Islet precursor cell (in vitro differentiated cells): ENCODE results near the gene KIAA1549.

Experiments used
- DNase-seq: peaks from one replicate; pipeline ENCODE4 v3.0.0-alpha.2; 2018

The KIAA1549 gene

DNA sequence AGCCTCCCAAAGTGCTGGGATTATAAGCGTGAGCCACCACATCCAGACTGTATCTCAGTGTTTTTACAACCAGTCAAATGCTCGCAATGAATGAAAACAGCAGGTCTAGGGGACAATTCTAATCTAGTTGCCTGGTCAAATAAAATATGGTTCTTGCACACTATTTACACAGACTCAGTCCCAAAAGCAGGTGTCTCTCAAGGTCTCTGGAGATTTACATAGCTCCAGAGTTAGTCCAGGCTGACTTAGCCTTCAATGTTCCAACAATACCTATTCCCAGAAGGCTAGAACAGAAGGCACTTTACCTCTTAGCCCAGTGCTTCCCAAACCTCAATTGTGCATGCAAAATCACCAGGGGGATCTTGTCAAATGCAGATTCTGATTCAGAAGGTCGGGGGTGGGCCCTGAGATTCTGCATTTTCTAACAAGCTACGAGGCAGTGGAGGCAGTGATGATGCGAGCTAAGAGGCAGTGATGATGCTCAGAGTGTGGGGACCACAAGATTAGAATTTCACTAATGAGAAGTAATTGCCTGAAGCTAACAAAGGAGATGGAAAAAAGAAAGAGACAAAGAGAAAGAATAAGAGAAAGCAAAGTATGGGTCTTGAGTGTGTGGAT, 6.4 kb downstream of the KIAA1549 start:
- DNase-seq: no peak

DNA sequence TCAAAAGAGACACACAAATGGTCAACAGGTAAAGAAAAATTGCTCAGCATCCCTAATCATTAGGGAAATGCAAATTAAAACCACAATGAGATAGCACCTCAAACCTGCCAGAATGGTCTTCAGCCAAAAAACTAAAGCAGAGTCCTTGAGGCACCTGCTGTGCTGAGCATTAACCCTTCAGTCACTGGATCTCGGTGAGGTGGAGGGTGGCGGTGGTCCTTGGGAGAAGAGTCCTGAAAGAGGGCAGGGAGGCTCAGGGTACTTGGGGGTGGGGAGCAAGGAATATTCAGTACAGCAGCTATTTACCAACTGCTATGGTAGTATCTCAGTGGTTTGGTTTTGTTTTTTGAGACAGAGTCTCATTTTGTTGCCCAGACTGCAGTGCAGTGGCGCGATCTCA, 7.1 kb downstream of the KIAA1549 start:
- no peak for DNase-seq

DNA sequence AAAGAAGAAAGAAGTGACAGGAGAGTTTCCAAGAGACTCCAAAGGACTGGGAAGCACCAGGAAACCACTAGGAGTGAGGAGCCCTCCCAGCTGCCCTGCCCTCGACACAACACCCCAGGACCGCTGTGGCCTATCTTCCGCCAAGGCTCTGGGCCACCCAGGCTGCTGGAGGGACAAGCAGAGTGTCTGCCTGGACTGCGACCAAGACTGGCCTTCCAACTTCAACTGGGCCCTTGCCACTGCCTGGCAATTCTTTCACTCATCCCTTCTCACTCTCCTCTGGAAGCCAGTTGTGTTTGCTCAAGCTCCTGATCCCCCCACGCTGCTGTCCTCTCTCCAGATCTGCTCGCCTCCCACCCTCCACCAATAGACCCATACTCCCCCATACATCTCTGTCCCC, 10.2 kb downstream of the KIAA1549 start:
- DNase-seq: no peak

DNA sequence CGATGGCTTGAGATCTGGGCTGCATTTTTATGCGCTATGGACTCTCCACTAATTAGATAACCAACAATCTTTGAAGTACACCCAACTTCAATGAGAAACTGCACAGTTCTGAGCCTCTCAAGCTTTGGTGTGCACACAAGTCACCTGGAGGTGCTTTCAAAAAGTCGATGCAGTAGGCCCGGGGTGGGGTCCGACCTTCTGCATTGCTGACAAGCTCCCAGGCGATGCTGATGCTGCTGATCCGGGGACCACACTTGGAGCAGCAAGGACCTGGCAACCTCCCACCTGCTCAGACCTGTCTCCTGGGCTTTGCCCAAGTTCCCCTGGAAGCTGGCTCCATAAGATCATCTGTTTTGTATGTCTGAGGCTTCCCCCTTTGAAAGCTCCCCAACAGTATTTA, 10.7 kb downstream of the KIAA1549 start:
- DNase-seq: no peak

DNA sequence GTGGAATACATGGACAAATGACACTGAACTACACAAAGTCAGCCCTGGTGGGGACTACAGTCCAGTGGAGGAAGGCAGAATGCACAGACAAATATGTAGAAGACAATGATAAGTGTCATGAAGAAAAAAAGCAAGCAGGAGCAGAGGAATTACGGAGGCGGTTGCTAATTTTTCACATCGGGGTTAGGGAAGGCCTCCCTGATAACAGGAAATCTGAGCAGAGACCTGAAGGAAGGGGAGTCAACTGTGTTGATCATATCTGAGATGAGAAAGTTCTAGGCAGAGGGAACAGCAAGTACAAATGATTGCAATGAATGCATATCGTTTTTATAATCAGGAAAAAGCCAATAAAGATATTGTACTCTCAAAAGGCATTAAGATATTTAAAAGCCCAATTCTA, 14.0 kb downstream of the KIAA1549 start:
- DNase-seq: no peak

DNA sequence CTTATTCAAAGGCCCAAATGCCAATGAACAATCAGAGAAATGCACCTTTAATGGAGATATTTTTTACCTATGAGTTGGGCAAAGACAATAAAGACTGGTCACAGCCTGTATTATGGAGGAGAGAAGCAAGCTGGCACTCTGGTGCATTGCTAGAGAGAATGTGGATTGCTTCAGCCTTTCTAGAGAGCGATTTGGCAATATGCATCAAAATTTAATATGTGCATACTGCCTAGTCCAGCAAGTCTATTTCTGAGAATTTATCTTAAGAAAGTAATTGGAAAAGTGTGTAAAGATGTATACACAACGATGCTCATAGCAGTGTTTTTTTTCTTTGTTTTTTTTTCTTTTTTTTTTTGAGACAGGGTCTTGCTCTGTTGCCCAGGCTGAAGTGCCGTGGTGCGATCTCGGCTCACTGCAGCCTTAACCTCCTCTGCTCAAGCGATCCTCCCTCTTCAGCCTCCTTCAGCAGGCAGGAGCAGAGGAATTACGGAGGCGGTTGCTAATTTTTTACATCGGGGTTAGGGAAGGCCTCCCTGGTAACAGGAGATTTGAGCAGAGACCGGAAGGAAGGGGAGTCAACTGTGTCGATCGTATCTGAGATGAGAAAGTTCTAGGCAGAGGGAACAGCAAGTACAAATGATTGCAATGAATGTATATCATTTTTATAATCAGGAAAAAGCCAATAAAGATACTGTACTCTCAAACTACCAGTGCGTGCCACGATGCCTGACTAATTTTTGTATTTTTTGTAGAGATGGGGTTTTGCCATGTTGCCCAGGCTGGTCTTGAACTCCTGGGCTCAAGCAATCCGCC, 16.4 kb downstream of the KIAA1549 start:
- DNase-seq: peak; percentile 4

DNA sequence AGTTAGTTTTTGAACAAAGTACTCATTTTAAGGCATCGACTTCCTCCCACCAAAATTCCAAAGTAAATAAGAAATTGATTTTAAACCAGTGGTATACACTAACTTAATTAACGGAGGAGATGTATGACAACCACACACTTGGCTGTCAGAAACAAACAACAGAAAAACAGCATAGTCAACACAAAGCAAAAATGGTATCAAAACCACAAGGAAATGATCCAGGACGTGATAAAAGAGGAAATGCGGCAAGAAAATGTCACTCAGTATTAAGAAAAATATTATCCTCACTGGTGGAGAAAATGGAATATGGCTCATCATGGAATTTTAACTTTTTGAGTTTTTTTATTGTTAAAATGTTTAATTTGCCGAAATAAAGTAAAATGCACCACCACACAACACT, 17.5 kb downstream of the KIAA1549 start:
- DNase-seq: no peak

DNA sequence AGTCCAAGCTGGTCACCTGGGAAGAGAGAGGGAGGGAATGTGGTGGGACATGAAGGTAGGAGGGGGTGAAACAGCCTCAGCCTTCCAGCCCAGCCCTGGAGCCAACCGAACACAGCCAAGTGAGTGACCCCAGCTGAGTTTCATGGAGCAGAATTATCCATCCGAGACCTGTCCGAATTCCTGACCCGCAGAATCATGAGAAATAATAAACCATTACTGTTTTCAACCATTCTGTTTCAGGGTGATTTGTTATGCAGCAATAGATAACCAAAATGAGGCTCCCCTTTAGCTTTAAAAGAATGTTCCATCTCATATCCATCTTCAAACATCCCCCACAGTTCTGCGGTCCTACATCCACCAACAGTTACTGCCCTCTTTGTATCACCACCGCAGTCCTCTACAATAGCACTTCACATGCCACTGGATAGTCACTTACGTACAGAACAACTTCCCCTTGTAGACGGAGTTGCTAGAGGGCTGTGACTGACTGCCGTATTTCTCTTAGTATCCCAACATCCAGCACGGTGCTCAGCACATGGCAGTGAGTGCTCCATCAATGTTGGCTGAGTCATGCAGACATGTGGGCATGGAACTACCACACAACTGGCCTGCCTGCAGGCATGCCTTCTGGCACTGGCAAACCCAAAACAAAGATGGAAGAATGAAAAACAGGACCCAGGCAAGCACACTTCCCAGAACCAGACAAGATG, 18.5 kb downstream of the KIAA1549 start:
- no peak for DNase-seq

DNA sequence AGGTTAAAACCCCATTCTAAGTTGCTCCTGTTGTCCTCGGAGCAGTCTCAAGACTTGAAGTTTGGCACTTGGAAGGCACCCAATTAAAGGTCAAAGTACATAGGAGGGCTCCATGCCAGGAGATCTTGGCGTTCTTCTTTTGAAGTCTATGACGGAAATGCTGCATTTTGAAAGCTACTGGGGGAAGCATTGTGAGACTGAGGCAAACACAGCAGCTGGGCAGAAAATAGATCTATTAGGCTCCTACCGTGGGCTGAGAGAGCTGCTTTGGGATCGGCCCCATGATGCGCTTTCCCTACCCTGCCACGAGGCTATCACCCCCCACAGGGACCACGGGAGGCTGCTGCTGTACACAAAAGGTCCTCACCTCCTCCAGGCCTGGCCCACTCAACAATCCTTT, 20.0 kb downstream of the KIAA1549 start:
- DNase-seq: no peak

DNA sequence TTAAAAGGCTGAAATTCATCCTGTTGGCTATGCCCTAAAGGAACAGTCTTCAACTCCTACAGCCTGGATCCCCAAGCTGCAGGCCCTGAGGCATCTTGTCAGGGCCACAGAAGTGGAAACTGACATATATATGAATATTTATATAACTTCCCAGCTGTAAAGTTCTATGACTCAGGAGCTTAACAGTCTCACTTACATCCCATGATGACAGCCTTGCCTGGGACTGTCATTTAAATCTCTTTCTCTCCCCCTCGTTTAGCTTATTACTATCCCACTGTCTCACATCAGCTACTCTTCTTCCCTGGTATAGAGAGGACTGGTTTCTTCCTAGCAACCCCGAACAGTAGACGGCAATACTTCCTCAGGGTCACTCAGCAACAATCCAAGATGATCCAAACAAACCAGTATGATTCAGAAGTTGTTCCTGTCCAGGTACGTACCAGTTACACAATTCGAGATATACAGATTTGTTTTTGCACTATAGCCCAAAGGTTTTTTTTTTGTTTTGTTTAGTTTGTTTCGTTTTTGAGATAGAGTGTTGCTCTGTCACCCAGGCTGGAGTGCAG, 22.7 kb downstream of the KIAA1549 start:
- no peak for DNase-seq

DNA sequence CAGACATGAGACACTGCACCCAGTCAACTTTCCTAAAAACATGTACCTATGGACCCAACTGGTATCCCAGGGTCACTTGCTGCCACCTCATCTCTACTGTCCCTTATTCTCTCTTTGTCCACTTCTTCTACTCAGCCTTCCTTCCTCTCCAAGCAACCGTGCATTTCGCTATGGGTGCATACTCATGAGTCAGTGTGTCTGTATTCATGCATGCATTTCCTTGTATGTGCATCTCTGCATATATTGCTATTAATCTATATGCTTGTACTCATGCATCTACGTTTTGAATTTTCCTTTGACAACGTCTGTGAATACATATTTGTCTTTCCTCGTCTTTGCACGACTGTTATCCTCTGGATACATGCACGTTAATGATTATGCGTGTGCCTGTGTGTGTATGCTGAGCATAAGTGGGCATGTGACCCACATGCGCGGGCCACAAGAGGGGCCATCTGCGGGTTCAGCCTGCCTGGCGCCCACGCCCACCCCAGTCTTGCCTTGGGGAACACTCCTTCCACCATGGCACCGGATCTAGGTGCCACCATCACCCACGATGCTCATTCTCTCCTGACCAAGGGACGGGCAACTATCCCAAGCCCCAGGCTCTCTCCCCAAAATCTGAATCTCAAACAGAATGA, 23.3 kb downstream of the KIAA1549 start:
- no peak for DNase-seq

DNA sequence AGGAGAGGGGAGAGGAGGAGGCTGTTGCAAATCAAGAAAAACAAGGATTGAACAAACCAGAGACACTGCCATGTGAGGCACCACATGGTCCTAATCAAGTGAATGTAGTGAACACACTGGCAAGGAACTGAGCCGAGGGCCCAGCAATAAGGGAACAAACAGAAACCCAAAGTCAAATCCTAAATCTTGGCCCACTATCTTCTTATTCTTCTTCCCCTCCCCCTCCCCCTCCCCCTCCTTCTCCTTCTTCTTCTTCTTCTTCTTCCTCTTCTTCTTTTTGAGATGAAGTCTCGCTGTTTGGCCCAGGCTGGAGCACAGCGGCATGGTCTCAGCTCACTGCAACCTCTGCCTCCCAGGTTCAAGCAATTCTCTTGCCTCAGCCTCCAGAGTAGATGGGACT, 24.0 kb downstream of the KIAA1549 start:
- no peak for DNase-seq

DNA sequence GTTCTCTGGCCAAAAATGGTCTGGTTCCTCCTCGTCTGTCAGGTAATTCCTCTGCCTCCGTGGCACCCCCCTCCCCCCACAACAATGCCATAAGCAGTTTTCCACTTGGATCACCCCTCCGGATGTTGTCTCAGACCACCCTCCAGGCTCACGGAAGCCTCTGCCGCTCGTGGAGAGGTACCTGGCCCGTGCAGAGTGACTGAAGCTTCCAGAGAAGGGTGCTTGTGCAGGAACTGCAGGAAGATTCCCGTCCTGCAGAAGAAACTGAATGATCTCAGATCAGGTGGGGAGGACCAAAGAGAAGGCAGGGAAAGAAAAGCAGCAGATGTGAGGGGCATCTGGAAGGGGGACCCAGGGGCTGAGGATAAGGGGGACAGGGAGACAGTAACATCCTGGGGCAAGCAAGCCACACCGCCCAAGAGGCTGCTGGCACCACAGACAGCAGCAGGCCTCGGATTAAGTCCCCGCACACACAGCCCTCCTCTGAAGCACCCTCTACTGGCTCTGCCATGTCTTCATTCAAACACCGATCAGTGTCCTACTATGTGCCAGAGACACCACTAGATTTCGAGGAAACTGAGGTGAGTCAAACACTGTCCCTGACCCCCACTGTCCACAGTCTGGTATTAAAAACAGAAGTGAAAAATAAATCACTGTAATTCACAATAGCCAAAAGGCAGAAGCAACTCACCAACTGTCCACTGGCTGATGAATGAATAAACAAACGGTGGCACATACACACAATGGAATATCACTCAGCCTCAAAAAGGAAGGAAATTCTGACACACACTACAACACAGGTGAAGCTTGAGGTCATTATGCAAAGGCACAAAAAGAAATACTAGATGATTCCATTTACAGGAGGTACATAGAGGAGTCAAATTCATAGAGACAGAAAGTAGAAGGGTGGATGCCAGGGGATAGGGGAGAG, 26.4 kb downstream of the KIAA1549 start:
- DNase-seq: no peak

DNA sequence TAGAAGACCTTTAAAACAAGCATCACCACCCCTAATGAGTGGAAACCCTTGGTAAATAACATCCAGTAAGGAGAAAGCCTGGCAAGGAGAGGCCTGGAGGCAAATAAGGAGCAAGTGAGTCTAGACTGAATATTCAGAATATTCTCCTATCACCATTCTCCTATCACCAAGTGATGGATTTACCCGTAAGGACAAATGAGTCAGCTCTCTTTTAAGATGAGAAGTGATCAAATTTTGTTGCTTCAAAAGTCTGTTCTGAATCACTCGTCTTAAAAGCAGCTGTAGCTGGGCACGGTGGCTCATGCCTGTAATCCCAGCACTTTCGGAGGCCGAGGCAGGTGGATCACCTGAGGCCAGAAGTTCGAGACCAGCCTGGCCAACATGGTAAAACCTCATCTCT, 28.4 kb downstream of the KIAA1549 start:
- DNase-seq: no peak

DNA sequence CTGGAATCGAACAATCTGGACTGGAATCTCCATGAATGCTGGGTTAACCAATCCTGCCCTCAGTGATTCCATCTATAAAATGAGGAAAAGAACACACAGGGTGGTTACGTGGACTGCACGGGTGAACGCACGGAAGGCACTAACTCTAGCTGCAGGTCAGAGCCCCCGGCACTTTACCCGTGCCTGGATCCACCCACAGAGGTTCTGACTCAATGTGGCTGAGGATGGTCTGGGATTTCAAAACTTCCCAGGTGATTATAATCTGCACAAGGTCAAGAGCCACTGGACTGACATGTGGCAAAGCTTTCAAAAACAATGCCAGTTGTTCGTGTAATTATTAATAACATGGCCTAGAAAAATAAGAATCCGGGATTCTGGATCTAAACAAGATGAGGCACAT, 29.2 kb downstream of the KIAA1549 start:
- DNase-seq: no peak

DNA sequence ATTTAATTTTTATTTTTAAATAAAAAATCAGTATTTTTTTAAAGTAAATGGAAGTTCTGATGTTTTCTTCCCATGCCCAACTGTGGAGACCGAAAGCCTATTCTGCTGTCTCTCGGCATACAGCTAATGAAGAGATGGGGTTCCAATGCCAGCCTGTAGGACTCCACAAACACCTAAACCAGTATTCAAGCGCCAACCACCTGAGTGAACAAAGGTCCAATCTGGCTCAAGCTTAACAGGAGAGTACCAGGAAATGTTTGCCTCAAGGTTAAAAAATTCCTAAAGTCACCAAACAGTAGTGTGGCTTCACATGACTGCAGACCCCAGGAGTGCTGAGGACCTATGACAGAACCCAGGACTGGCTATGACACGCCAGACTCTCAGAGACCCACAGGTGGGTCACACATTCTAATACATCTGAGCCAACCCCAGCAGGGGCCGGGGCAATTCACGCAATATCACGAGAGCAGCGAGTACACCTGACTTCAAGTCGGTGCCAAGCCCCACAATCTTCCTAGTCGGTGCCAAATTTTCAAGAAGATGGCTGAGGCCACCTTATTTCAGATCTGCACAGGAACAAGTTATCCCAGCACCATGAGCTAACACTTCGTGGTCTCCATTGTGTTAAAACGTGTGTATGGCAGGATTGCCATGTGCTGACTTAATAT, 31.6 kb downstream of the KIAA1549 start:
- no peak for DNase-seq

DNA sequence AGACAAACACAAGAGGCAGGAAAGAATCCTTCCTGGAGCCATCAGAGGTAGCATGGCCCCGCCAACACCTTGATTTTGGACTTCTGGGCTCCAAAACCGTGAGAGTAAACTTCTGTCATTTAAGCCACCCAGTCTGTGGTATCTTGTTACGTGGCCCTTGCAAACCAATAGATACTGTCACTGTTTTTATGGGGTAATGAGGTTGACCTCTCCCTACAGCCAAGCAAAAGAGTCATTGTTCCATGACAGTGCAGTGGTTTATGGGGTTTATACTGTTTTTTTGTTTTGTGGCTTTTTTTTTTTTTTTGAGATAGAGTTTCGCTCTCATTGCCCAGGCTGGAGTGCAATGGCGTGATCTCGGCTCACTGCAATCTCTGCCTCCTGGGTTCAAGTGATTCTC, 32.8 kb downstream of the KIAA1549 start:
- DNase-seq: no peak

DNA sequence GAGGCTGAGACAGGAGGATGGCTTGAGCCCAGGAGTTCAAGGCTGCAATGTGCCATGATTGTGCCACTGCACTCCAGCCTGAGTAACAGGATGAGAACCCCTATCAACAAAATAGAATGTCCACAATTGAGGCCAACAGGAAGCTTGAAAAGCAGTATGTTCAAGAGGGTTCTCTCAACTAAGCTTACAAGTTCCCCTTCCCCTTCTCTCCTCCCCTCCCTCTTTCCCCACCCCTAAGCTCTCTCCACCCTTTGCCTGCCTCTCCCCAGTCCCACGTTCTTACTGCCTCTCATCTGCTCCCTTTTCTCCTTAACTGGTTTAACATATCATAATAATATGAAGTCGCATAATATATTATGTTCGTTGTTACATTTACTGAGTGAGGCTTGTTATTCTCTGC, 35.4 kb downstream of the KIAA1549 start:
- peak; percentile 26 for DNase-seq

DNA sequence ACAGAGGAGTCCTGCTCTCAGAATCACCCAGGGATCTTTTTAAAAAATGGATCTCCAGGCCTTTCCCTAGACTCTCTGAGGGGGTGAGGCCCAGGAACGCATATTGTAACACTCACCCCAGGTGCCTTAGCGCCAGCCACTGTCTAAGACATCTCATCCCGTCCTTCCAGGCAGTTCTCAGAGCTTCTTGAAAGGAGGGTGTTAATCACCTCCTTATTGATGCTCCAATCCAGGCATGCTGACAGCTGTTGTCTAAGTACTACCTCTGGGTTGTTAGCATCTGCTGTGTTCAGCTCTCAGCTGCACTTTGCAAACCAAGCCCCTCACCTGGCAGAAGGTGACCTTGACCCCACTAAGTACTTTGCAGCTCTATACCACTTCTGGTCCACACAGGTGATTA, 36.0 kb downstream of the KIAA1549 start:
- DNase-seq: peak; percentile 32

DNA sequence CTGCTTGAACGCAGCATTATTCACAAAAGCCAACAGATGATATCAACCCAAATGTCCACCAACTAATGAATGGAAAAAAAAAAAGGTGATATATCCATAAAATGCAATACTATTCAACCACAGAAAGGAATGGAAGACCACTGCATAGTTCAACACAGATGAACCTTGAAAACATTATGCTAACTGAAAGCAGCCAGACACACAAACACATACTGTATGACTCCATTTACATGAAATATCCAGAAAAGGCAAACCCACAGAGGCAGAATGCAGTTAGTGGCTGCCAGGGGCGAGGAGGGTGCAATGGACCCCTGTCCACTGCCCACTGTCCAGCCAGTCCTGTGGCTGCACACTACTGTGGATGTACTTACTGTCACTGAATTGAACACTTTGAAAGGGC, 36.6 kb downstream of the KIAA1549 start:
- peak; percentile 5 for DNase-seq

DNA sequence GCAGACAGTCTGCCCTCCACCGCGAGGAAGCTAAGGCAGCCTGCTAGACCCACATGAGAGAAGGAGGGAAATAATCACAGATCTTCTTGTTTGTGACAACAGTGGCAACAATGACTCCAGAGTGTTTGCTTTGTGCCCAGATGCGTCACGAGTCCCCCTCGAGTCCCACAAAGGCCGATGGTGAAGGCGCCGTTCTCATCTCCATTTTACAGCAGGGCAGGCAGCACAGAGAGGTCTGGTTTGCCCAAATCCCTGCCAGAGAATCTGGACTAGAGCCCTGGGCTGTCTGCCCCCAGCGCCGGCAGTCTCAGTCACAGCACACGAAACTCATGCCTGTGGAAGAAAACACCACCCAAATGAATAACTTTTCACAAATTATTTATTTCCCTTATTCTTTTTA, 38.1 kb downstream of the KIAA1549 start:
- DNase-seq: peak; percentile 45

DNA sequence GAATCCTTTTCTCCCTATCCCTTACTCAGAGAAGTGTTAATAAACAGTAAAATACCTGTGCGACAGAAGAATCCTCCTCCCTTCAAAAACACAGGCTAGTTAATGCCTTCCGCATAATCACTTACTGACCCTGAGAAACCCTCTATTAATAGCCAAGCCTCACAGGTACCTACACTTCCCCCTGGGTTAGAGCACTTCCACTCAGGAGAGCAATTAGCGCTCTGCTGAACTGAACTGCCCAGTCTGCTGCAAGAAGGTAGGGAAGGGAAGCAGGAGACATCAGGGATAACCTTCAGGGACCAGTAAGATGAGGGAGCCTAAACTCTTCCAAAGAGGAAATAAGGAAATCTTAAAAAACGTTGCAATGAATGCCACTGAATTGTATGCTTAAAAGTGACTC, 39.6 kb downstream of the KIAA1549 start:
- peak; percentile 64 for DNase-seq
